ENCODE results near the gene MAST2. TPM values are rescaled to one million over a fixed set of nuclear protein-coding genes. Genes with fewer than 3 reads are reported as not detected.

MAST2 gene
- total RNA-seq, 1 experiment from 2014 or later = 41.9 TPM

GRCh38 chr1:46004492-46004891 is 201.1 kb downstream of the MAST2 start:
- Histone ChIP-seq H4K20me1 (ENCODE audit: insufficient read depth) (no peaks in the 10 kb centered on the region), H3K27ac (ENCODE audit: low read depth, low read length) (no peak overlapping the region), H3K9me2 (ENCODE audit: insufficient read depth) (no peaks in the 10 kb centered on the region), H2AFZ (ENCODE audit: low read depth, low read length, poor library complexity, severe bottlenecking) (no peak overlapping the region), H3K9me3 (ENCODE audit: control insufficient read depth in 1 of 2, insufficient read depth in 1 of 2, low read depth in 1 of 2, low read length in 2 of 2) (no peaks in the 10 kb centered on the region), H3K4me2 (ENCODE audit: low read length) (no peak overlapping the region), H3K36me3 (ENCODE audit: control insufficient read depth in 1 of 2, insufficient read depth in 2 of 2, low read length in 2 of 2) (peaks cover 22 to 25% of the 10 kb centered on the region in 2 experiments; a peak in 3 of 4 replicates), H3K79me2 (ENCODE audit: insufficient read depth, low read length) (no peaks in the 10 kb centered on the region), H3K27me3 (ENCODE audit: insufficient read depth, low read length) (no peaks in the 10 kb centered on the region), H3K4me1 (ENCODE audit: control insufficient read depth in 1 of 2, insufficient read depth in 2 of 2, low read length in 2 of 2) (no peaks in the 10 kb centered on the region; a peak in 1 of 4 replicates), H3K9ac (ENCODE audit: low read length) (no peak overlapping the region), H3K4me3 (replicated peaks in 1 of 2; ENCODE audit: low read depth in 1 of 2, low read length in 2 of 2) (no peak overlapping the region)
- DNase-seq (ENCODE audit: low read depth, low spot score) = no peak
- TF ChIP-seq SP1 (IDR thresholded peaks at IDR 0.05; ENCODE audit: low read depth) (no peak), EZH2phosphoT487 (IDR thresholded peaks at IDR 0.05; ENCODE audit: borderline replicate concordance) (no peak)
- intact Hi-C loops (cut with micrococcal nuclease) = no loop called here
- ChIA-PET CTCF (no interaction called here), POLR2A (no interaction called here), RAD21 (ENCODE audit: low non-redundant PET in 1 of 2, low total read pairs in 2 of 2, uncharacterized antibody in 2 of 2, unreplicated experiment in 2 of 2) (no interaction called here)
- no TSS peak for BruUV-seq (replicated peaks)
- no peak for ATAC-seq

- Histone ChIP-seq H3K4me2 (ENCODE audit: low read length) (no peak overlapping the region), H3K4me1 (ENCODE audit: control insufficient read depth in 1 of 2, insufficient read depth in 2 of 2, low read length in 2 of 2) (no peaks in the 10 kb centered on the region), H2AFZ (ENCODE audit: low read depth, low read length, poor library complexity, severe bottlenecking) (no peak overlapping the region), H3K9ac (ENCODE audit: low read length) (no peak overlapping the region), H3K9me2 (ENCODE audit: insufficient read depth) (no peaks in the 10 kb centered on the region), H4K20me1 (ENCODE audit: insufficient read depth) (no peaks in the 10 kb centered on the region), H3K79me2 (ENCODE audit: insufficient read depth, low read length) (no peaks in the 10 kb centered on the region), H3K36me3 (ENCODE audit: control insufficient read depth in 1 of 2, insufficient read depth in 2 of 2, low read length in 2 of 2) (peaks cover 20 to 22% of the 10 kb centered on the region in 2 experiments; a peak in 3 of 4 replicates), H3K4me3 (replicated peaks in 1 of 2; ENCODE audit: low read depth in 1 of 2, low read length in 2 of 2) (no peak overlapping the region), H3K27ac (ENCODE audit: low read depth, low read length) (no peak overlapping the region), H3K27me3 (ENCODE audit: insufficient read depth, low read length) (no peaks in the 10 kb centered on the region), H3K9me3 (ENCODE audit: control insufficient read depth in 1 of 2, insufficient read depth in 1 of 2, low read depth in 1 of 2, low read length in 2 of 2) (no peaks in the 10 kb centered on the region)
- BruUV-seq (replicated peaks) = no TSS peak
- intact Hi-C loops (cut with micrococcal nuclease) = no loop called here
- DNase-seq (ENCODE audit: low read depth, low spot score) = no peak
- ChIA-PET RAD21 (ENCODE audit: low non-redundant PET in 1 of 2, low total read pairs in 2 of 2, uncharacterized antibody in 2 of 2, unreplicated experiment in 2 of 2) (no interaction called here), CTCF (no interaction called here), POLR2A (no interaction called here)
- no peak for TF ChIP-seq TCF7L2 (IDR thresholded peaks at IDR 0.05; ENCODE audit: borderline replicate concordance, extremely low read depth, insufficient read depth, insufficient read length)
- no peak for TF ChIP-seq EZH2phosphoT487 (IDR thresholded peaks at IDR 0.05; ENCODE audit: borderline replicate concordance)
- TF ChIP-seq SP1 (IDR thresholded peaks at IDR 0.05; ENCODE audit: low read depth) = no peak
- no peak for TF ChIP-seq POLR2A (IDR thresholded peaks at IDR 0.05; ENCODE audit: borderline replicate concordance, extremely low read depth, insufficient read depth, insufficient read length)
- TF ChIP-seq FOSL1 (IDR thresholded peaks at IDR 0.05; ENCODE audit: low read depth) = no peak
- no peak for TF ChIP-seq MAX (IDR thresholded peaks at IDR 0.05)
- TF ChIP-seq, protein P1, sequence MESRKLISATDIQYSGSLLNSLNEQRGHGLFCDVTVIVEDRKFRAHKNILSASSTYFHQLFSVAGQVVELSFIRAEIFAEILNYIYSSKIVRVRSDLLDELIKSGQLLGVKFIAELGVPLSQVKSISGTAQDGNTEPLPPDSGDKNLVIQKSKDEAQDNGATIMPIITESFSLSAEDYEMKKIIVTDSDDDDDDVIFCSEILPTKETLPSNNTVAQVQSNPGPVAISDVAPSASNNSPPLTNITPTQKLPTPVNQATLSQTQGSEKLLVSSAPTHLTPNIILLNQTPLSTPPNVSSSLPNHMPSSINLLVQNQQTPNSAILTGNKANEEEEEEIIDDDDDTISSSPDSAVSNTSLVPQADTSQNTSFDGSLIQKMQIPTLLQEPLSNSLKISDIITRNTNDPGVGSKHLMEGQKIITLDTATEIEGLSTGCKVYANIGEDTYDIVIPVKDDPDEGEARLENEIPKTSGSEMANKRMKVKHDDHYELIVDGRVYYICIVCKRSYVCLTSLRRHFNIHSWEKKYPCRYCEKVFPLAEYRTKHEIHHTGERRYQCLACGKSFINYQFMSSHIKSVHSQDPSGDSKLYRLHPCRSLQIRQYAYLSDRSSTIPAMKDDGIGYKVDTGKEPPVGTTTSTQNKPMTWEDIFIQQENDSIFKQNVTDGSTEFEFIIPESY (IDR thresholded peaks at IDR 0.05; ENCODE audit: extremely low read depth, insufficient replicate concordance, low read length) = no peak
- TF ChIP-seq JUND (IDR thresholded peaks at IDR 0.05) = no peak
- no peak for ATAC-seq
Observed at GRCh38 chr1:46005594-46005993, 202.2 kb downstream of the MAST2 start.
